IMR-90 (cell line): ENCODE results near the gene ACTR1A. TPM values are rescaled to one million over a fixed set of nuclear protein-coding genes. Genes with fewer than 3 reads are reported as not detected.
A peak's percentile ranks its signal among the peaks of the same experiment; 100 is the strongest.

Experiments used
- ATAC-seq: fragments of 200-7000 bp; cut with Tn5 transposase; 2 replicates; pipeline ENCODE4 v1.9.1; 2020; ENCODE audit warnings: low read depth, mild to moderate bottlenecking, moderate library complexity
- BruUV-seq: library from RNA; stranded (reverse); fragments of 400-500 nt; replicated peaks from 2 replicates; lab custom pipeline; 2021; lab: Mats Ljungman, UMichigan
- CTCF ChIA-PET: fragments of 300-600 bp; formaldehyde crosslinking; extraction: SDS; loops from one replicate; lab custom pipeline; 2021; ENCODE audit warnings: antibody characterized with exemption; lab: Yijun Ruan, JAX
- POLR2A ChIA-PET: fragments of 300-600 bp; sonication (Branson Sonifier 250); formaldehyde crosslinking; loops from one replicate; lab custom pipeline; 2022; ENCODE audit warnings: antibody characterized with exemption; ENCODE audit not compliant: unreplicated experiment; lab: Charles Lee
- DNase-seq: peaks from one replicate; pipeline ENCODE4 v3.0.0; 2013
- H2AFZ ChIP-seq: replicated peaks from 2 replicates; pipeline ENCODE3; 2013; ENCODE audit warnings: low read length, mild to moderate bottlenecking; ENCODE audit not compliant: poor library complexity
- H2AK5ac ChIP-seq: 2 replicates; pipeline ENCODE4 v1.6.1; 2013; ENCODE audit warnings: low read depth, low read length, inconsistent platforms
- H2AK9ac ChIP-seq: replicated peaks from 2 replicates; pipeline ENCODE3; 2013; ENCODE audit warnings: mild to moderate bottlenecking, low read depth, low read length, moderate library complexity; ENCODE audit not compliant: poor library complexity
- H2BK120ac ChIP-seq: 2 replicates; pipeline ENCODE4 v1.6.1; 2013; ENCODE audit warnings: low read depth, low read length, inconsistent platforms
- H2BK15ac ChIP-seq: 3 replicates; pipeline ENCODE4 v1.6.1; 2013; ENCODE audit warnings: low read depth, low read length, inconsistent platforms
- H2BK20ac ChIP-seq: 2 replicates; pipeline ENCODE4 v1.6.1; 2013; ENCODE audit warnings: low read depth, mild to moderate bottlenecking, inconsistent platforms, low read length, moderate library complexity
- H2BK5ac ChIP-seq: 2 replicates; pipeline ENCODE4 v1.6.1; 2013; ENCODE audit warnings: mild to moderate bottlenecking, low read depth, low read length, inconsistent platforms; ENCODE audit not compliant: poor library complexity, severe bottlenecking
- H3K14ac ChIP-seq: replicated peaks from 2 replicates; pipeline ENCODE4 v1.6.1; 2013; ENCODE audit warnings: low read depth, low read length, inconsistent platforms
- H3K18ac ChIP-seq: 2 replicates; pipeline ENCODE4 v1.6.1; 2013; ENCODE audit warnings: low read depth, low read length, control low read depth
- H3K23ac ChIP-seq: 2 replicates; pipeline ENCODE4 v1.6.1; 2013; ENCODE audit warnings: low read depth, low read length, inconsistent platforms
- H3K27ac ChIP-seq: 2 replicates; pipeline ENCODE4 v1.5.1; 2013; ENCODE audit warnings: mild to moderate bottlenecking, control low read depth, low read length; ENCODE audit not compliant: insufficient read depth
- H3K27me3 ChIP-seq: 2 replicates; pipeline ENCODE4 v1.6.1; 2013; ENCODE audit warnings: low read length; ENCODE audit not compliant: control insufficient read depth, insufficient read depth
- H3K36me3 ChIP-seq: 2 replicates; pipeline ENCODE4 v1.6.1; 2013; ENCODE audit warnings: low read length, mixed read lengths; ENCODE audit not compliant: control insufficient read depth, insufficient read depth
- H3K4ac ChIP-seq: 2 replicates; pipeline ENCODE4 v1.6.1; 2013; ENCODE audit warnings: low read depth, low read length, inconsistent platforms
- H3K4me1 ChIP-seq: 2 replicates; pipeline ENCODE4 v1.6.1; 2013; ENCODE audit warnings: low read length, mixed read lengths; ENCODE audit not compliant: control insufficient read depth, insufficient read depth
- H3K4me2 ChIP-seq: 2 replicates; pipeline ENCODE4 v1.6.1; 2013; ENCODE audit warnings: low read depth, mild to moderate bottlenecking, control low read depth, low read length, moderate library complexity
- H3K4me3 ChIP-seq: 2 replicates; pipeline ENCODE4 v1.5.1; 2013; ENCODE audit warnings: low read depth, mild to moderate bottlenecking, control low read depth, low read length, moderate library complexity; ENCODE audit not compliant: insufficient read depth
- H3K56ac ChIP-seq: 2 replicates; pipeline ENCODE4 v1.6.1; 2013; ENCODE audit warnings: low read length, inconsistent platforms; ENCODE audit not compliant: insufficient read depth; ENCODE audit errors: extremely low read depth
- H3K79me1 ChIP-seq, 2 experiments: 2 replicates each; pipeline ENCODE4 v1.6.1; 2013; ENCODE audit warnings: low read length in 2 of 2, inconsistent platforms in 1 of 2, low read depth in 1 of 2
- H3K9ac ChIP-seq: 2 replicates; pipeline ENCODE4 v1.6.1; 2013; ENCODE audit warnings: low read depth, low read length, control low read depth
- H3K9me1 ChIP-seq: 2 replicates; pipeline ENCODE4 v1.6.1; 2013; ENCODE audit warnings: low read length, inconsistent platforms; ENCODE audit not compliant: insufficient read depth
- H3K9me3 ChIP-seq: 2 replicates; pipeline ENCODE4 v1.6.1; 2013; ENCODE audit warnings: low read length; ENCODE audit not compliant: control insufficient read depth, insufficient read depth
- H4K20me1 ChIP-seq: 2 replicates; pipeline ENCODE4 v1.6.1; 2013; ENCODE audit warnings: low read length, inconsistent platforms; ENCODE audit not compliant: insufficient read depth
- H4K5ac ChIP-seq: 2 replicates; pipeline ENCODE4 v1.6.1; 2013; ENCODE audit warnings: mild to moderate bottlenecking, low read depth, low read length, control low read depth
- H4K8ac ChIP-seq, 2 experiments: 2 replicates each; pipeline ENCODE4 v1.6.1; 2013; ENCODE audit warnings: low read depth in 2 of 2, low read length in 2 of 2, control low read depth in 1 of 2, inconsistent platforms in 1 of 2
- H4K91ac ChIP-seq: 2 replicates; pipeline ENCODE4 v1.6.1; 2013; ENCODE audit warnings: low read depth, low read length, inconsistent platforms; ENCODE audit not compliant: insufficient read depth
- BHLHE40 ChIP-seq: fragments of 150-350 bp; IDR thresholded peaks from 2 replicates; pipeline ENCODE4 v1.6.1; 2016; ENCODE audit warnings: mild to moderate bottlenecking, low read depth, low read length
- CEBPB ChIP-seq: IDR thresholded peaks from 2 replicates; pipeline ENCODE4 v1.6.1; 2012; ENCODE audit warnings: low read depth, low read length, improper control_type of control experiment
- CHD1 ChIP-seq: IDR thresholded peaks from 2 replicates; pipeline ENCODE4 v1.6.1; 2012; ENCODE audit warnings: low read depth, low read length, improper control_type of control experiment
- CTCF ChIP-seq: conservative IDR thresholded peaks from 2 replicates; pipeline ENCODE4 v1.5.1; 2012; ENCODE audit warnings: mild to moderate bottlenecking, low read depth, low read length, improper control_type of control experiment
- ELK1 ChIP-seq: fragments of 150-350 bp; IDR thresholded peaks from 2 replicates; pipeline ENCODE4 v1.6.1; 2016; ENCODE audit warnings: low read depth, mild to moderate bottlenecking, low read length, moderate library complexity, borderline replicate concordance
- FOS ChIP-seq: fragments of 150-350 bp; IDR thresholded peaks from 2 replicates; pipeline ENCODE4 v1.6.1; 2016; ENCODE audit warnings: low read depth, low read length
- MAFK ChIP-seq: IDR thresholded peaks from 2 replicates; pipeline ENCODE4 v1.6.1; 2012; ENCODE audit warnings: low read depth, low read length, improper control_type of control experiment
- MAZ ChIP-seq: IDR thresholded peaks from 2 replicates; pipeline ENCODE4 v1.6.1; 2012; ENCODE audit warnings: low read depth, mild to moderate bottlenecking, low read length, improper control_type of control experiment, moderate library complexity, borderline replicate concordance
- MXI1 ChIP-seq: IDR thresholded peaks from 2 replicates; pipeline ENCODE4 v1.6.1; 2012; ENCODE audit warnings: low read depth, mild to moderate bottlenecking, low read length, moderate library complexity, borderline replicate concordance
- NFE2L2 ChIP-seq: fragments of 150-350 bp; IDR thresholded peaks from 2 replicates; pipeline ENCODE4 v1.6.1; 2016; ENCODE audit warnings: low read depth, mild to moderate bottlenecking, low read length
- POLR2A ChIP-seq: IDR thresholded peaks from 2 replicates; pipeline ENCODE4 v1.6.1; 2012; ENCODE audit warnings: mild to moderate bottlenecking, low read depth, low read length
- RAD21 ChIP-seq: IDR thresholded peaks from 2 replicates; pipeline ENCODE4 v1.6.1; 2012; ENCODE audit warnings: low read length, improper control_type of control experiment
- RCOR1 ChIP-seq: IDR thresholded peaks from 2 replicates; pipeline ENCODE4 v1.6.1; 2012; ENCODE audit warnings: mild to moderate bottlenecking, low read length, improper control_type of control experiment; ENCODE audit not compliant: insufficient replicate concordance
- RFX5 ChIP-seq: IDR thresholded peaks from 2 replicates; pipeline ENCODE4 v1.8.0; 2012; ENCODE audit warnings: low read depth, mild to moderate bottlenecking, low read length, moderate library complexity
- SMC3 ChIP-seq: fragments of 150-350 bp; IDR thresholded peaks from 2 replicates; pipeline ENCODE4 v1.6.1; 2016; ENCODE audit warnings: low read depth, mild to moderate bottlenecking, antibody characterized with exemption, low read length, moderate library complexity
- WGBS, 2 experiments: methylation state at CpG; one replicate each; pipeline versions ENCODE4 v1.1.5 to v1.1.7; 2013; ENCODE audit warnings: missing lambda C conversion rate in 2 of 2; ENCODE audit not compliant: insufficient read length in 1 of 2; ENCODE audit errors: extremely low coverage in 2 of 2; 5-methylcytosine and 5-hydroxymethylcytosine counted together
- dilution Hi-C: fragments of 300-500 bp; cut with HindIII; formaldehyde crosslinking; loops from one replicate; pipeline ENCODE4 v1.14.3; 2018; ENCODE audit warnings: low sequenced_read_pairs; ENCODE audit not compliant: unreplicated experiment
- in situ Hi-C: fragments of 300-500 bp; cut with MboI; formaldehyde crosslinking; loops from 3 replicates; pipeline ENCODE4 v1.14.3; 2019; ENCODE audit warnings: low sequenced_read_pairs, inconsistent platforms, mixed read lengths
- intact Hi-C: fragments of 100-400 bp; cut with micrococcal nuclease; formaldehyde crosslinking; loops from 2 replicates; pipeline ENCODE4 v1.10.0; 2022
- polyA plus RNA-seq, 3 experiments: library from polyadenylated mRNA; depleted of rRNA; stranded (reverse); fragments of >200 nt; gene quantifications; 2 replicates each; pipeline ENCODE4 v1.2.3, GENCODE V29; 2012; ENCODE audit warnings: low replicate concordance in 1 of 3
- total RNA-seq: library from RNA; depleted of rRNA; stranded (reverse); fragments of >200 nt; gene quantifications from 2 replicates; pipeline ENCODE4 v1.2.3, GENCODE V29; 2012

The ACTR1A gene
- total and polyA plus RNA-seq, 2 of the 4 experiments (the other 2 are of a cell fraction): 142 to 157 TPM

- 85% methylated on average over 4 of the region's 12 CpGs; no CpG with 5 or more reads in 1 of the 2 experiments for WGBS, 2 experiments
- in situ Hi-C loops: no loop called here
- no peak overlapping the region for H3K23ac ChIP-seq
- POLR2A ChIA-PET: no interaction called here
- H3K27ac ChIP-seq: peak overlapping the region; percentile 16; the same call in 1 of the 2 replicates
- peaks cover 8% of the 10 kb centered on the region for H3K36me3 ChIP-seq
- intact Hi-C loops: no loop called here
- peak overlapping the region; percentile 11 for H2AK9ac ChIP-seq
- H4K8ac ChIP-seq: peak overlapping the region in 1 of 2 experiments; percentile 3; a peak in 1 of 4 replicates
- peak overlapping the region; percentile 12; the same call in 1 of the 2 replicates for H3K18ac ChIP-seq
- peak overlapping the region; percentile 42 for H2BK5ac ChIP-seq
- H3K79me1 ChIP-seq: peaks cover 23 to 48% of the 10 kb centered on the region in 2 experiments; a peak in 3 of 4 replicates
- H3K9me3 ChIP-seq: no peaks in the 10 kb centered on the region
- H3K14ac ChIP-seq: no peak overlapping the region
- peaks cover 19% of the 10 kb centered on the region for H3K4me1 ChIP-seq
- no peaks in the 10 kb centered on the region for H3K27me3 ChIP-seq
- H3K56ac ChIP-seq: no peak overlapping the region
- no peak overlapping the region for H3K9ac ChIP-seq
- H2BK20ac ChIP-seq: no peak overlapping the region
- H3K4me3 ChIP-seq: no peak overlapping the region
- no peak overlapping the region for H4K91ac ChIP-seq
- peaks cover 16% of the 10 kb centered on the region for H3K9me1 ChIP-seq
- TF ChIP-seq MAZ (no peak), FOS (peak; percentile 46), CHD1 (no peak), MXI1 (0 out of 2 replicates have a peak, but pooled peaks have one; percentile 39), SMC3 (no peak), NFE2L2 (no peak), RFX5 (no peak), ELK1 (no peak), RCOR1 (peak; percentile 92), RAD21 (no peak), CTCF (no peak), CEBPB (peak; percentile 27; the same call in 1 of the 2 replicates), MAFK (no peak), BHLHE40 (no peak), POLR2A (no peak)
- ATAC-seq (peak; percentile 82), DNase-seq (peak; percentile 90)
- H4K5ac ChIP-seq: no peak overlapping the region
- dilution Hi-C loops: no loop called here
- no TSS peak for BruUV-seq
- peaks cover 15% of the 10 kb centered on the region for H4K20me1 ChIP-seq
- H2BK120ac ChIP-seq: no peak overlapping the region
- H3K4me2 ChIP-seq: peak overlapping the region; percentile 78
- CTCF ChIA-PET: no interaction called here
- no peak overlapping the region; the same call in 1 of the 2 replicates for H3K4ac ChIP-seq
- H2BK15ac ChIP-seq: no peak overlapping the region
- H2AFZ ChIP-seq: peak overlapping the region; percentile 25
- peak overlapping the region; percentile 40; the same call in 1 of the 2 replicates for H2AK5ac ChIP-seq
Observed at GRCh38 chr10:102546606-102547320, 44.3 kb upstream of the ACTR1A start.
